Endodermal cell (in vitro differentiated cells): ENCODE data around the gene ECSIT. TPM values are rescaled to one million over a fixed set of nuclear protein-coding genes. Genes with fewer than 3 reads are reported as not detected.
"Not testable (repeated sequence)": the region's sequence is repeated elsewhere in the genome, so short reads cannot be mapped to it uniquely, and the experiment has no call there.

Source experiments
- DNase-seq: peaks from one replicate; pipeline ENCODE4 v3.0.0-alpha.2; 2017
- H3K27ac ChIP-seq: 2 replicates; pipeline ENCODE4 v1.5.1; 2013; ENCODE audit warnings: mild to moderate bottlenecking, low read depth, low read length, moderate library complexity
- H3K27me3 ChIP-seq: 2 replicates; pipeline ENCODE4 v1.6.1; 2013; ENCODE audit warnings: mild to moderate bottlenecking, low read length, moderate library complexity; ENCODE audit not compliant: insufficient read depth, control insufficient read depth, poor library complexity, severe bottlenecking
- H3K36me3 ChIP-seq: 2 replicates; pipeline ENCODE4 v1.7.0; 2013; ENCODE audit warnings: mild to moderate bottlenecking, low read length, moderate library complexity; ENCODE audit not compliant: control insufficient read depth, insufficient read depth
- H3K4me1 ChIP-seq: one replicate; pipeline ENCODE4 v1.7.0; 2013; ENCODE audit warnings: low read length; ENCODE audit not compliant: control insufficient read depth, insufficient read depth
- H3K4me3 ChIP-seq: 2 replicates; pipeline ENCODE4 v1.5.1; 2013; ENCODE audit warnings: mild to moderate bottlenecking, low read length, moderate library complexity
- H3K9ac ChIP-seq: 2 replicates; pipeline ENCODE4 v1.6.1; 2013; ENCODE audit warnings: mild to moderate bottlenecking, low read length, moderate library complexity; ENCODE audit not compliant: poor library complexity, severe bottlenecking; ENCODE audit errors: extremely low read depth
- H3K9me3 ChIP-seq: 2 replicates; pipeline ENCODE4 v1.6.1; 2013; ENCODE audit warnings: mild to moderate bottlenecking, low read length, moderate library complexity; ENCODE audit not compliant: control insufficient read depth
- H3K27ac Mint-ChIP-seq: 2 replicates; pipeline ENCODE4 v1.8.0; 2020; ENCODE audit warnings: mixed read lengths
- H3K27me3 Mint-ChIP-seq: 2 replicates; pipeline ENCODE4 v1.8.0; 2021; ENCODE audit warnings: mild to moderate bottlenecking, mixed read lengths; ENCODE audit not compliant: insufficient read depth
- H3K36me3 Mint-ChIP-seq: 2 replicates; pipeline ENCODE4 v1.8.0; 2020; ENCODE audit warnings: low read depth, mixed read lengths
- H3K4me1 Mint-ChIP-seq: 2 replicates; pipeline ENCODE4 v1.8.0; 2020; ENCODE audit warnings: mixed read lengths
- H3K4me3 Mint-ChIP-seq: 2 replicates; pipeline ENCODE4 v1.8.0; 2020; ENCODE audit warnings: mild to moderate bottlenecking, moderate library complexity, mixed read lengths
- H3K9me3 Mint-ChIP-seq: 2 replicates; pipeline ENCODE4 v1.8.0; 2020; ENCODE audit warnings: mild to moderate bottlenecking, mixed read lengths
- CTCF ChIP-seq: fragments of 200-600 bp; sonication (generic); conservative IDR thresholded peaks from 2 replicates; pipeline ENCODE4 v1.5.0; 2021; ENCODE audit warnings: antibody characterized with exemption, mild to moderate bottlenecking
- WGBS, 2 experiments: methylation state at CpG; one replicate each; pipeline versions ENCODE4 v1.1.5 to v1.1.7; 2013; ENCODE audit warnings: missing lambda C conversion rate in 2 of 2, mixed read lengths in 1 of 2; ENCODE audit not compliant: insufficient coverage in 1 of 2, insufficient read length in 1 of 2; 5-methylcytosine and 5-hydroxymethylcytosine counted together
- total RNA-seq, 2 donors: library from RNA; stranded (reverse); fragmentation: NEBNext Ultra II Directional in 1 of 2; extraction: Animal tissue kit (Norgen Biotek cat#: 25700) in 1 of 2; gene quantifications; 2 replicates in 1 of 2; 3 replicates in 1 of 2; pipeline ENCODE4 v1.2.1, GENCODE V29; 2021

Gene ECSIT
- total RNA-seq, 2 donors from 2014 or later: 24.7 to 26.2 TPM

- no peak overlapping the region for H3K9ac ChIP-seq
- 74 to 76% methylated on average over 15 to 19 of the region's 19 CpGs for WGBS, 2 experiments
- peaks cover 77% of the 10 kb centered on the region for H3K27me3 ChIP-seq
- H3K9me3 Mint-ChIP-seq: peaks cover 3% of the 10 kb centered on the region
- H3K27ac Mint-ChIP-seq: no peak overlapping the region
- TF ChIP-seq CTCF: no peak
- H3K36me3 ChIP-seq: no peaks in the 10 kb centered on the region
- H3K27ac ChIP-seq: no peak overlapping the region
- no peak for DNase-seq
- no peak overlapping the region for H3K4me3 Mint-ChIP-seq
- peaks cover 75% of the 10 kb centered on the region for H3K27me3 Mint-ChIP-seq
- no peaks in the 10 kb centered on the region for H3K4me1 Mint-ChIP-seq
- no peaks in the 10 kb centered on the region for H3K36me3 Mint-ChIP-seq
- no peaks in the 10 kb centered on the region for H3K9me3 ChIP-seq
- H3K4me1 ChIP-seq: no peaks in the 10 kb centered on the region
- no peak overlapping the region for H3K4me3 ChIP-seq
Observed at GRCh38 chr19:11478167-11479089, 50.5 kb downstream of the ECSIT start.

GRCh38 chr19:11475861-11476260 lies 53.1 kb downstream of the ECSIT start:
- Histone ChIP-seq H3K27me3 (peaks cover 56% of the 10 kb centered on the region), H3K36me3 (no peaks in the 10 kb centered on the region), H3K4me1 (no peaks in the 10 kb centered on the region), H3K9ac (no peak overlapping the region), H3K4me3 (no peak overlapping the region), H3K9me3 (no peaks in the 10 kb centered on the region), H3K27ac (no peak overlapping the region)
- Mint-ChIP-seq H3K27me3 (peaks cover 63% of the 10 kb centered on the region), H3K27ac (no peak overlapping the region), H3K36me3 (no peaks in the 10 kb centered on the region), H3K9me3 (no peaks in the 10 kb centered on the region), H3K4me3 (no peak overlapping the region), H3K4me1 (no peaks in the 10 kb centered on the region)
- no peak for TF ChIP-seq CTCF
- no peak for DNase-seq
- WGBS, 2 experiments: 89 to 91% methylated on average over 8 of the region's 8 CpGs

GRCh38 chr19:11475343-11475742 lies 53.6 kb downstream of the ECSIT start:
- 90 to 93% methylated on average over 3 of the region's 3 CpGs for WGBS, 2 experiments
- not testable (repeated sequence) for DNase-seq, H3K36me3 Mint-ChIP-seq, H3K4me1 Mint-ChIP-seq, H3K36me3 ChIP-seq, H3K4me3 ChIP-seq, H3K9me3 Mint-ChIP-seq, H3K9ac ChIP-seq, H3K27ac Mint-ChIP-seq, H3K4me1 ChIP-seq, H3K9me3 ChIP-seq, H3K4me3 Mint-ChIP-seq, H3K27ac ChIP-seq
- H3K27me3 ChIP-seq: peaks cover 51% of the 10 kb centered on the region
- peaks cover 60% of the 10 kb centered on the region for H3K27me3 Mint-ChIP-seq
